Stomach (tissue), 4 donors: ENCODE measurements around the gene RPL13A.

ENCODE experiments used
- EP300 ChIP-seq: sonication (generic); formaldehyde crosslinking; IDR thresholded peaks from one replicate; pipeline ENCODE4 v1.6.1; 2017; ENCODE audit warnings: antibody characterized with exemption
- TF ChIP-seq, protein P1 (sequence below), 7 experiments: fragments of 450-650 bp in 4 of 7; fragments of 200-600 bp in 3 of 7; sonication (generic) in 3 of 7; IDR thresholded peaks; one replicate each; pipeline ENCODE4 v1.5.1; 2016 to 2019; ENCODE audit warnings: antibody characterized with exemption in 7 of 7, control low read depth in 2 of 7, mild to moderate bottlenecking in 1 of 7

DNA sequence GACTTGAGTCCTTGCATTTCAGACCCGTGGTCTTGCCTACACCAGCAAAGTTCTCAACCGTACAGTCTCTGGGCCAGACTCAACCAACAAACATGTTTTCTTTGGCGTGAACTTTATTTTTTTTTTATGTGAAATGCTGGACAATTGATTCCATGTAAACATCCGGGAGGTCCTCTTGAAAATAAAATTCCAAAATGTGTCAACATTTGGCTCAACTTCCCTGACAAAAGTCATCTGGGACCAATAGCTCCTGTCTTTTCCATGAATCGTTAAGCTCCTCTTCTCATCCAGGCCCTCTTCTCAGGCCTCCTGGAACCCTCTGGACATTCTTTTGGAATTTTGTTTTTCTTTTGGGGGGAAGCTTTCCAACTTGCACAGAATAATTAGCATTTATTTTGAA is 31.6 kb upstream of the RPL13A start:
- TF ChIP-seq, protein P1, sequence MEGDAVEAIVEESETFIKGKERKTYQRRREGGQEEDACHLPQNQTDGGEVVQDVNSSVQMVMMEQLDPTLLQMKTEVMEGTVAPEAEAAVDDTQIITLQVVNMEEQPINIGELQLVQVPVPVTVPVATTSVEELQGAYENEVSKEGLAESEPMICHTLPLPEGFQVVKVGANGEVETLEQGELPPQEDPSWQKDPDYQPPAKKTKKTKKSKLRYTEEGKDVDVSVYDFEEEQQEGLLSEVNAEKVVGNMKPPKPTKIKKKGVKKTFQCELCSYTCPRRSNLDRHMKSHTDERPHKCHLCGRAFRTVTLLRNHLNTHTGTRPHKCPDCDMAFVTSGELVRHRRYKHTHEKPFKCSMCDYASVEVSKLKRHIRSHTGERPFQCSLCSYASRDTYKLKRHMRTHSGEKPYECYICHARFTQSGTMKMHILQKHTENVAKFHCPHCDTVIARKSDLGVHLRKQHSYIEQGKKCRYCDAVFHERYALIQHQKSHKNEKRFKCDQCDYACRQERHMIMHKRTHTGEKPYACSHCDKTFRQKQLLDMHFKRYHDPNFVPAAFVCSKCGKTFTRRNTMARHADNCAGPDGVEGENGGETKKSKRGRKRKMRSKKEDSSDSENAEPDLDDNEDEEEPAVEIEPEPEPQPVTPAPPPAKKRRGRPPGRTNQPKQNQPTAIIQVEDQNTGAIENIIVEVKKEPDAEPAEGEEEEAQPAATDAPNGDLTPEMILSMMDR (IDR thresholded peaks at IDR 0.05) = no peak
- no peak for TF ChIP-seq EP300
